ENCODE results near the gene DAW1. TPM values are rescaled to one million over a fixed set of nuclear protein-coding genes. Genes with fewer than 3 reads are reported as not detected.

Gene DAW1
- total RNA-seq, 1 donor from 2014 or later, result not detected

- Histone ChIP-seq H3K27me3 (no peaks in the 10 kb centered on the region), H3K36me3 (no peaks in the 10 kb centered on the region), H3K27ac (no peak overlapping the region), H3K9me3 (no peaks in the 10 kb centered on the region), H3K4me1 (no peaks in the 10 kb centered on the region), H3K4me3 (no peak overlapping the region)
- TF ChIP-seq CTCF (IDR thresholded peaks at IDR 0.05), result no peak
- DNase-seq (no peak), ATAC-seq (peak; percentile 58)
- intact Hi-C loops (cut with DNase I), result no loop called here
Observed at GRCh38 chr2:227853204-227853629, 18.2 kb upstream of the DAW1 start.

DNA sequence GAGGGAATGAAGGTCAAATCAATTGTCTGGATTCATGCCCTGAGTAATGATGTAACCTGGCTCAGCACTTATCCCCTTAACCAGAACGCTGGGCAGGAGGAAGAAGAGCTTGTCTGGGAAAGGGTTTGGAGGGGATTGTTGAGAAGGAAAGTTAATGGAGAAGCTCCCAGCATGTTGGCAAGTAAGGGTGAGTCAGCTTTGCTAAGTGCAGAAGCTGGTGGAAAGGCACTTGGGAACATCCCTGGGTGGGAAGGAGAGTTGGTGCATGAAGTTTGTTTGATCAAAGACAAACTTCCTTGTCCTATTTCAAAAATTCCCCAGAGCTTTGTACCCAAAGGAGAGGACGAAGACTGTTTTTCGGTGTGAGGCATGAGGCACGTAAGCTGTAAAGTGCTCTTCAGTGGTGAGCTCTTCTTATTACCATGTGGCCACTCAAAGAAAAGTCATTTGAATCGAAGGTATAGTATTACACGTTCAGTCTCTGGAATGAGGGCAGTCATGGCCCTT, 17.6 kb upstream of the DAW1 start:
- no peaks in the 10 kb centered on the region for H3K36me3 ChIP-seq
- intact Hi-C loops (cut with DNase I), result no loop called here
- no peaks in the 10 kb centered on the region for H3K9me3 ChIP-seq
- no peaks in the 10 kb centered on the region for H3K27me3 ChIP-seq
- ATAC-seq (peak; percentile 64), DNase-seq (no peak)
- H3K27ac ChIP-seq, result no peak overlapping the region
- H3K4me3 ChIP-seq, result no peak overlapping the region
- no peaks in the 10 kb centered on the region for H3K4me1 ChIP-seq
- no peak for TF ChIP-seq CTCF (IDR thresholded peaks at IDR 0.05)

DNA sequence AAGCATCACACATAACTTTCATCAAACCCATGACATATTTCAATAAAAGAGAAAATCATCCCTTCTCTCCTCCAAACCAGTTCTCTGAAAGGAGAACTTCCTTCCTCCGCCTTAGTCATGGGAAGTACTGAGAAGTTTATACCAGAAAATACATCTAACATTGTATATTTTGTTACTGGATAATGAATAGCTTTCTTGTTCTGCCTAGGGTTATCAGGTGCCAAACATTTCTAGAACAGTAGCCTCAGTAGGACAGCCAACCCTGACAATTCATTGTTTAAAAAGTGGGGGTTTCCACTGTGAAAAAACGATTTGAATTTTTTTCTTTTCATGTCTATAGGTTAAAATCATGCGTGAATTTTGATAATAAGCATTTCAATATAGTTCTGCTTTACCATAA, 16.0 kb upstream of the DAW1 start:
- no peak for DNase-seq
- no peak for TF ChIP-seq CTCF (IDR thresholded peaks at IDR 0.05)
- no peaks in the 10 kb centered on the region for H3K27me3 ChIP-seq

DNA sequence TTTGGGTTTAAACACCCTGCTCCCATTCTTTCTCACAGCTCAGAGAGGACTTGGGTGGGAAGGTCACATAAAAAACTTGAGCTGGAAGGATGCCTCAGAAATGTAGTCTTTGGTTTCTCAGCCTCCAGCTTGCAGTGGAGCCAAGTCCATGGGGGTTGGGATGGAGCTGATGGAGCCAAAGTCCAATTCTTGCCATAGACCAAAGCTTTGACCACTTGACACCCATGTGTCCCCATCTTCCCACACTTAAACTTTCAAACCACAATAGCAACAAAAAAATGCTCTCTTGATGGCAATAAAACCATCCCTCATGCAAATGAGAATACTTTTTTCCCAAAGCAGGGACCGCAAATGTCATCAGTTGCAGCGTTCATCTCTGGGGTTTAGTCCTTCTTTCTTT, 14.7 kb upstream of the DAW1 start:
- Histone ChIP-seq H3K36me3 (no peaks in the 10 kb centered on the region), H3K9me3 (no peaks in the 10 kb centered on the region), H3K27me3 (no peaks in the 10 kb centered on the region), H3K4me3 (no peak overlapping the region), H3K4me1 (no peaks in the 10 kb centered on the region), H3K27ac (no peak overlapping the region)
- DNase-seq (no peak), ATAC-seq (no peak)
- intact Hi-C loops (cut with DNase I), result no loop called here
- TF ChIP-seq CTCF (IDR thresholded peaks at IDR 0.05), result no peak

More for the DNA sequence above, 16.0 kb upstream of the DAW1 start:
- Histone ChIP-seq H3K27ac (no peak overlapping the region), H3K36me3 (no peaks in the 10 kb centered on the region), H3K4me1 (no peaks in the 10 kb centered on the region), H3K4me3 (no peak overlapping the region), H3K9me3 (no peaks in the 10 kb centered on the region)
- no peak for ATAC-seq
- intact Hi-C loops (cut with DNase I), result no loop called here

DNA sequence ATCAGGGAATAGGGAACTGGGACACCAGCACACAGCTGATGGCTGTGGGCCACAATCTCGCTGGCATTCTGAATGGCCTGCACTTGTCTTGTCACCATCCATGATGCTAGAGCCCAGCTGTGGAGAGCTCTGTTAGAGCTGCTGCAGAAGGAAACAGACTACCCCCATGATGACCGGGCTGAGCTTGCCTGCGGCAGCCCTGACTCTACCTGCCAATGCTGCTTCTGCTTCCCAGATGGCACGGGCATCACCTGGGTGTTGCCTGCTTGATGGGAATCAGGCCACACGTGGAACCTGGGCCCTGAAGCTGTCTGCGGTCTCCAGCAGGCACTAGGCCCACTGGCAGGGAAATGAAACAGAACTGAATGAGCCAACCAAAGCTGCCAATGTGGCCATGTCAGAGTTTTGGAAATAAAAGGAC, 11.2 kb upstream of the DAW1 start:
- Histone ChIP-seq H3K27me3 (no peaks in the 10 kb centered on the region), H3K36me3 (no peaks in the 10 kb centered on the region), H3K9me3 (no peaks in the 10 kb centered on the region), H3K27ac (no peak overlapping the region), H3K4me3 (no peak overlapping the region), H3K4me1 (no peaks in the 10 kb centered on the region)
- intact Hi-C loops (cut with DNase I), result no loop called here
- TF ChIP-seq CTCF (IDR thresholded peaks at IDR 0.05), result no peak
- DNase-seq, result no peak
- ATAC-seq, result no peak

DNA sequence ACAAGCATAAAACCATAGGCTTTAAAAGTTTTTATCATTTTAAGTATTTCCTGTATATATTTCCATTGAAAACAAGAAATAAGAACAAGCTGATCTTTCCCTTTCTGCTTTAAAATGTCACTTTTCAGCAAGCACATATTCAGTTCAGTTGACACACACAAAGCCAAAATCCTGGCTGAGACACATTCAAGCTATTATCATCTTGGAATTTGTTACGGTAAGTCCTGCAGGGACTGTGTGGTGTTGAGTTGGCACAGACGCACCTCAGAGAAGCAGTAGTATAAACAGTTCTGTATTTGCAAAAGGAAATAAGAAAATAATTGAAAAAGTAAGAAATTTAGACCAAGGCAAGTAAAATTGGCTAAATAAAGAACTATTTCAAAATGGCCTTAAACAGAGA, 10.4 kb upstream of the DAW1 start:
- no peak for ATAC-seq
- intact Hi-C loops (cut with DNase I), result no loop called here
- TF ChIP-seq CTCF (IDR thresholded peaks at IDR 0.05), result no peak
- Histone ChIP-seq H3K9me3 (no peaks in the 10 kb centered on the region), H3K4me3 (no peak overlapping the region), H3K4me1 (no peaks in the 10 kb centered on the region), H3K36me3 (no peaks in the 10 kb centered on the region), H3K27me3 (no peaks in the 10 kb centered on the region), H3K27ac (no peak overlapping the region)
- no peak for DNase-seq
